Tibial nerve (tissue), 4 donors: ENCODE data around the gene SLC17A9.

ENCODE experiments used
- CTCF ChIP-seq, 5 experiments: fragments of 200-600 bp in 3 of 5; fragments of 450-650 bp in 2 of 5; sonication (generic) in 3 of 5; IDR thresholded peaks; one replicate each; pipeline ENCODE4 v1.5.1; 2016 to 2019; ENCODE audit warnings: antibody characterized with exemption in 5 of 5, mild to moderate bottlenecking in 3 of 5, moderate library complexity in 2 of 5
- EP300 ChIP-seq, 2 donors: sonication (generic); formaldehyde crosslinking; IDR thresholded peaks; one replicate each; pipeline ENCODE4 v1.6.1; 2017; ENCODE audit warnings: antibody characterized with exemption in 2 of 2, mild to moderate bottlenecking in 1 of 2
- POLR2A ChIP-seq, 2 donors: fragments of 450-650 bp; IDR thresholded peaks; one replicate each; pipeline ENCODE4 v1.6.1; 2017; ENCODE audit warnings: antibody characterized with exemption in 2 of 2, mild to moderate bottlenecking in 2 of 2, moderate library complexity in 2 of 2

GRCh38 chr20:62945771-62946339, 6.7 kb upstream of the SLC17A9 start:
- TF ChIP-seq CTCF (IDR thresholded peaks at IDR 0.05) (no peak), POLR2A (IDR thresholded peaks at IDR 0.05) (no peak), EP300 (IDR thresholded peaks at IDR 0.05) (no peak)
